Activated naive CD4-positive, alpha-beta T cell treated with anti-CD3 and anti-CD28 coated beads, Interleukin-2, amount 50 U/mL, for 16 hours (primary cell): ENCODE data around the gene NEK9.
A peak's percentile ranks its signal among the peaks of the same experiment; 100 is the strongest.

Source experiments
- DNase-seq: peaks from one replicate; pipeline ENCODE4 v3.0.0-alpha.2; 2020

NEK9 gene

DNA sequence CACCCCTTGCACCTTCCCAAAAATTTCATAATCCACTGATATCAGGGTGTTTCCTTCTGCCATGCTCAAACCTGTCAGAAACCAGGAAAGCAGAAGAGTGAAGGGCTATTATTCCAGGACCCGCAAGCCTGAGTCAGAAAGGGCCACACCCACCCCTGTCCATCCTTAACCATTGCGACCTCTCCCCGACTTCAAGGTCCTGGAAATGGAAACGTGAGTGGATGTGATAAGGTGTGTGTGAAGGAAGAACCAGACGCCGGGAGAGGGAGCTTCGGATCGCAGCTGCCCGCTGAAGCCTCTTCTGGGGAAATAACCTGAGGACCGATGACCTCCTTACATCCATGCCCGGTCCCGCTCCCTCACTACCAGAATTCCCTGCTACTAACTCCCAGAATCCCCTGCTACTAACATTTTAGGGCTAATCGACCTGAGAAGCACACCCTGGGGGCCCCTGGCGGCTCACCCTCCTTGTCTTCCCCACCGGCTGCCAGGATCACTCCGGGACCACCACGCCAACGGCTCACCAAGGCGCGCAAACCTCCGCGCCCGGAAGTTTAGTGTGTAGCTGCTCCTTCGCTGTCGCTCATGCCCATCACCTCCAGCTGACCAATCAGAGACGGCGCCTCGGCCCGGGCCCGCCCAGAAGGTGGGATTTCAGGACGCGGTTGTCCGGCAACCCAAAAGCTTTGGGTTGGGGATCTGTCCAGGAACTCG is 63.2 kb downstream of the NEK9 start, which contains the start of gene ACYP1:
TSS of gene ACYP1 (minus strand) at position 534 of the 714 bp plus-strand sequence. CDS start at position 63, 471 bp downstream.
- peak; percentile 89 for DNase-seq

DNA sequence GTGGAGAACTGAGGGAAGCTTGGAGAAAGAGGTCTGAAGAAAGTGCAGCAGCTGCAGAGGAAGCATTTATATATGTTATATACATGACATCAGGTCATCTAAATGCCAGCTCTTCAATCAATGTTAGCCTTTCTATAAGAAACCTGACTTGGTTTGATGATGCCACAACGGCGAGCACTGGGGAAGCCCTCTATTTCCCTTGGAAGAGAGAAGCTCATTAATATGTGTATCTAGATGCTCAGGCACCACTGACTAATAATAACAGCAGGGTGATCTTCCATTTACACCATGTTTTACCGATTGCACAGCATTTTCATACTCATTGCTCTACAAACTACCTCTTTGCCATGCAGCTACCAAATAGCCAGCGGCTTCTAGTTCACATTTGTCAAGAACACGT is 63.8 kb downstream of the NEK9 start:
- DNase-seq, result no peak

DNA sequence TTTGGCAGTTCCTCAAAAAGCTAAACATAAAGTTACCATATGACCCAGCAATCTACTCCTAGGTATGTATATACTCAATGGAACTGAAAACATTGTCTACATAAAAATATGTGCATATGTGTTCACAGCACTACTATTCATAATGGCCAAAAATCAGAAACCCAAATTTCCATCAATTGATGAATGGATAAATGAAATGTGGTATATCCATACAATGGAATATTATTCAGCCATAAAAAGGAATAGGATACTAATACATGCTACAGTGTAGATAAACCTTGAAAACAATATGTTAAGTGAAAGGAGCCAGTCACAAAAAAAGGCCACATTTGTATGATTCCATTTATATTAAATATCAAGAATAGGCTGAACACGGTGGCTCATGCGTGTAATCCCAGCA is 66.4 kb downstream of the NEK9 start:
- DNase-seq, result no peak

DNA sequence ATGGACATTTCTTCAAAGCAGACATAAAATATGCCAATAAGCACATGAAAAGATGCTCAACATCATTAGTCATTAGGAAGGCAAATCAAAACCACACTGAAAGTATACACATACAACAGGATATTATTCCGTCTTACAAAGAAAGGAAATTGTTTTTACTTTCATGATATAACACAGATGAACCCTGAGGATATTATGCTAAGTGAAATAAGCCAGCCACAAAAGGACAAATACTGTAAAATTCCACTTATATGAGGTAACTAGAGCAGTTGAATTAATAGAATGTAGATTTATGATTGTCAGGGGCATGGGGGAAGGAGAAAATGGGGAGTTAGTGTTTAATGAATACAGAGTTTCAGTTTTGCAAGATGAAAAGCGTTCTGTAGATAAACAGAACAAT is 67.2 kb downstream of the NEK9 start:
- no peak for DNase-seq

DNA sequence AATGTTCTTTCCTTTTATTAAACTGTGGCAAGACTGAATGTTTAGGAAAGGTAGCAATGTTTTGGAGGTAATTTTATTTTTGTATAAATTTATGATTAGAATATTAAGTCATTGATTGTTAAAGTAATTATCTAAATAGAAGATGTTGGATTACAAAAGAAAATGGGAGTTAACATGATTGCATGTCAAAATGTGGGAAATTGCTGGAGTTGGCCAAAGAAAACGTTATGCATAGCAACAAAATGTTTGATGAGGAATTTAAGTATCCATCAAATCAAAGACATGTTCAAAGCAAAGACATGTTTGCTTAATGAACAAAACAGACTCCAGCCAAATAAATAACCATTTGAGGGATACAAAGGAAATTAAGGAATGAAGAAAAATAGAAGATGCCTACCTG is 72.4 kb downstream of the NEK9 start:
- DNase-seq, result no peak

DNA sequence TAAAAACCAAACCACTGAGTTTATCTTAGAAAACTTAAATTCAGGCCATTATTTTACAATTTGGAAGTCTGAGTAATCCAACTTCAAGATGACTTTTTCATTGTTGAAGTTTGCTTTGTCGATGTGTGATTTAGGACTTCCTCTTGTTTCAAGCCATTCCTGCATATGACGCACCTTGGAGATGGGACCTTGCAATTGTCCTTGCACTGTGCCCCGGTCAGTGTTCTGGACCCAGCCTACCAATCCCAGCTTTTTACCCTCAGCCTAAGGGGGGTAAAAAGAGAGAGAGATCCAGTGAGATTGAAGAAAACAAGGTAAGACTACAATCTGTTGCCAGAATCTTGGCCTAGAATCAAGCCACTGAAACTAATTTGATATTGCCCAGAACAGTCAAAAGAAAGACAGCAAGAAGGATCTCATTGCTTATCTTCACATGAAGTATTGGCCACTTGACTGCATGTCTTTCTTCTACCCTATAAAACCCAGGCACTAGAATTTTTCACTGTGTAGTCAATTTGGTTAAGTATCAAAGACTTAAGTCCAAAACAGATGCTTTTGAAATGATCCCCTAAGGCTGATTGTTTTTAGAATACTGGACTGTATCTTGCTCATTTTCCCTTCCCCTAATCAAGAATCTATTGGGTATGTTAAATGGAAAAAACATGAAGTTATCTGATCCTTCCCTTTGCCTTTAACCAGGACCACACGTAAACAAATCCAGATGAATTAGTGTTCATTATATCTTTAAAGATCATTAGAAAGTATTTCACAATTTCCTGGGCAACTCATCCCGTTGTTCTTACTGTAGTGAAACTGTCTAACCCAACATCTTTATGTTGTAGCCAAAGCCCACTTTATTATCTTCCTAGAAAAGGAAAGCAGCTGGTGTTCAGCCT is 73.2 kb downstream of the NEK9 start:
- DNase-seq, result no peak

DNA sequence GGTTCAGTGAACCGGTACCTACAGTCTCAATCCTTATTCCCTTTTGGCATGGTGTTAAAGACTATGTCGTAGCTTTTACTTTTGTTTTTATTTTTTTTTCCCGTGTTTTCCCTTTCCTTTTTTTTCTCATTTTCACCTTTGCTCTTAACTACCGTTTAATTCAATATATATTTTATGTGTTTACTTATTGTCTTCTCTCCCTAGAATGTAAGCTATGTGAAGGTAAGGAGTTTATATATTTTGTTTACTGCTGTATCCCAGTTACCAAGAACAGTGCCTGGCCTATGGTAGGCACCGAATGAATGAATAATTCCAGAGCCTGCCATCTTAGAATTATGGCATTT is 75.3 kb downstream of the NEK9 start:
- DNase-seq, result no peak

DNA sequence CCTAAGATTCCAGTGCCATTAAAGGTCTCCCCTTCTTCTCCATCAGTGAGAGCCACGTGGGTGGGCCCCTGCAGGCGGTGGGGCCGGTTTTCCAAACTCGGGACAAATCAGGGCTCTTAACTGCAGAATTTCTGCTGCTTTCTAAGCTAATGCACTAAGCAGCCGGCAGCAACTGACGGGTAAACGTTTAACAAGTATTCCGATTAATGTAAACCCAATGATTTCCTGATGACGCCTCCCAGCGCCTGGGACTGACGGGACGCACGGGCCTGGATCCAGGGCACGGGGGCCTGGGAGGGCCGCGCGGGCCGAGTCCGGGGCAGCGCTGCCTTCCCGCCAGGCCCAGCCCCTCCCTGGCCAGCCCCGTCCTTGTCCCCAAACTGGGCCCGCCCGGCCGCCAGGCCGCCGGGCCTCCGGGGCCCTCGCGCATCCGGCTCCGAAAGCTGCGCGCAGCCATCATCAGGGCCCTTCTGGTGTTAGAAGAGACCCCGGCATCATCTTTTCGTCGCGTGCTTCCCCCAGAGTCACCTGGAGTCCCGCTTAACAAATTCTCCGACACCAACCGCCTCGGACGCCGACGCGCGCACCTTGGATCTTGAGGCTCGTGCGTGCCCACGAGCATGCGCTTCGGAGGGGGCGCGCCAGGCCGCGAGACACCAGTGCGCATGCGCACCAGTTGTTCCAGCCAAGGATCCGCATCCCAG is 75.8 kb downstream of the NEK9 start, which contains the start of gene MLH3:
TSS of gene MLH3 (minus strand) at position 616 of the 704 bp plus-strand sequence. CDS start 1,812 bp downstream, outside the sequence.
- DNase-seq, result peak; percentile 80

DNA sequence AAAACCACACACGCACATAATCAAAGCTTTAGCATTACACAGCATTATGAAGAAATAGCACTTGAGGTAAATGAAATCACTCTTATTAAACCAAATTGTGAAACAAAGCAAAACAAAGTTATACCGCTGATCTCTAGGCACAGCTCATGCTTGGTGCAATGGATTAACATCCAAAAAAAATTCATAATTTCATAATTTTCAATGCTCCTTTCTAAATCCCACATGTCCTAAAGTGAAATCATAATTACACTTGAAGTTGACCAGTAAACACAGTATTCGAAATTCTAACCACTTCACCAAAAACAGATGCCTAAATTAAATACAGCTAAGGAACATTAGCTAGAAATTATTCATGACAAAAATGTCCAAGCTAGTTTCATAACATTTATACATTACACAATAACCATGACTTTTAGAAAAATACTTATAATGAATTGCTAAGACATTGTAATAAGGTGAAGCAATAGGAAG is 77.1 kb downstream of the NEK9 start:
- DNase-seq, result no peak

DNA sequence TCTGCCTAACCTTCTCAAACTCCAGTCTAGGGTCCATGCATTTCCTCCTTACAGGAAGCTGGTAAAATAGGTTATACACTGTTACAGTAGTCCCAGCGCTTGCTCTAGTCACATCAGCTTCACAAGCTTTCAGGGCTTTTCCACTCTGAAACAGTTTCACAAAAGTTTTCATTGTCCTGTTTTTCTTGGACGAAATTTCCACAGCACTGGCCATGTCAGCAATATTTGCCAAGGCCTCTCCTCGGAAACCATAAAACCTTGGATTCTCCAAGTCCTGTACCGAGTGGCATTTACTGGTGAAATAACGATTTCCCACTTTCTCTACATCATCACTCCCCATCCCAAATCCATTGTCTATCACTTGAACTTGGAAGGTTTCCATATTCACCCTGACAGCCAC is 77.7 kb downstream of the NEK9 start:
- no peak for DNase-seq

DNA sequence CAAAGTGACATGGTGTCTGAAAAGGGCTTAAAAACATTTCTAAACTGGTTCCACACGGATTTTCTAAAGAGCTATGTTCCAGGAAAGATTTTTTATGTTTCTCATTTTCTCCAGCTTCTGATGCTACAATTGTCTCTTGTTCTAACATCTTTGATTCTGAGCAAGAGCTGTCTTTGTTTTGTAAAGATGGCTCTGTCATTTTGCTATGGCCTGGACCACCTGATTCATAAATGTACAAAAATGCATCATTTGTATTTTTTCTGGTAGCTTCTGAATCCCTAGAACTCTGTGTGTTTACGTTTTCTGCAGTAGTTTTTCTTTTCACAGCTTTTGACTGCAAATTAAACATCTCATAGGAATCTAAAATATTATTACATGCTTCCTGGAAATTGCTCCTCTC is 78.7 kb downstream of the NEK9 start:
- no peak for DNase-seq

DNA sequence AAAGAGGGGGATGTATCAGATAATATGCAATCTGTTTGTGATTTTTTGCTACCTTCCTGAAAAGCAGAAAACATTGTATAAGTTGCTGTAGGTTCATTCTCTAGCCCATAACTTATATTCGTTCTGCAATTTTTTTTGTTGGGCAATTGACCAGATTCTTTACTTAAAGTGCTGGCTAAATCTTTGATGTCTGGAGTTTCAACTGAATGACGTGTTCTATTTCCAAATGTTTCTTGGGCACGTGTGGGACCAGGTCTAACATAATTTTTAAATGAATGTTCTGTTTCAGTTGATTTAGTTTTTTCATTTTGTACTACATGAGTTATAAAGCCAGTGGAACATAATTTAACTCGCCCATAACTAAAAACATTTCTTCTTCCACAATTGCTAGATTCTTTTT is 79.3 kb downstream of the NEK9 start:
- DNase-seq, result no peak

DNA sequence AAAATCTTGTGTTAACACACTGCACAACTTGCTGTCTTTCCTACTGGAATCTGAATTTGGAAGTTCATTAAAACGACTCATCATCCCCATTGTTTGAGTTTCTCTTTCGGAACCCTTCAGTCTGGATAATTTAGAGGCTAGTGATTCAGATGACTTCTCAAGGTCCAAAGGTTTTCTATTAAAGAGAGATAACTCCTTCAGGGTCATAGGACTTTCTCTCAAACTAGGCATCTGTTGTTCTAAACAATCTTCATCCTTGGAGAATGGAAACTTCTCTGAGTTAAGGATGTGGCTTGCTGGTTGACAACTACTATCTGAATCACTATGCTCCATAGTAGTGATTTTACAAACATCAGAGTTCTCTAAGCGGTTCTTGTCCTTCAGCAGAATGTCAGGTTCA is 79.9 kb downstream of the NEK9 start:
- DNase-seq, result no peak

DNA sequence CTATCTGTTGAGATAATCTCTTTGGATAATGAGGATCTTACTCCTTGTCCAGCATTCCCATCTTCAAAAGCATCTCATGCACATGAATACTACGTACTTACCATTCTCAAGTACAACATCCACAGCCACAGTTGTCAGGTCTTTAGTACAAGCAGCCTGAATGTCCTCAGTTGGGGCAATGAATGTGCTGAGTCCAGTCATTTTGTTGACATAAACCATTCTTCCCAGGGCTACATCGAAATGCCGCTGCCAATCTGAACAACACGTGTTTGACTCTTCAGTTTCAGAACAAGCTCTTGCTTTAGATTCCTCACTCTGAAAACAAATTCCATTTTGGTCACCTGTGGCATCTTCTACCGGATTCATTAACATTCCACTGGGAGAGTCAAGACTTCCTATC is 80.6 kb downstream of the NEK9 start:
- no peak for DNase-seq

DNA sequence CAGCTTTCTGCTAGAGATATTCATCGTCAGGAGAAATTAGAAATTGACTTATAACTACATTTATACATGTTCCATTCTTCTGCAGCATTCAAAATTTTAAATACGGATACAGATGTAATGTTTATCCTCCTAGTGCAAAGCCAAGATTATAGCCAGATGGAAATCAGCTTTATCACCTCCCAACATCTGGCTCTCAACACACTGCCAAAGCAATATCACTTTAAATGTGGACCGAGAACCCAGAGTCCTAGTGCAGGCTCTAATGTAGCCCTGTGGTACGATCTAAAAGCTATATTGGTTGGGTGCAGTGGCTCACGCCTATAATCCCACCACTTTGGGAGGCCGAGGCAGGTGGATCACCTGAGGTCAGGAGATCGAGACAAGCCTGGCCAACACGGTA is 82.1 kb downstream of the NEK9 start:
- no peak for DNase-seq

DNA sequence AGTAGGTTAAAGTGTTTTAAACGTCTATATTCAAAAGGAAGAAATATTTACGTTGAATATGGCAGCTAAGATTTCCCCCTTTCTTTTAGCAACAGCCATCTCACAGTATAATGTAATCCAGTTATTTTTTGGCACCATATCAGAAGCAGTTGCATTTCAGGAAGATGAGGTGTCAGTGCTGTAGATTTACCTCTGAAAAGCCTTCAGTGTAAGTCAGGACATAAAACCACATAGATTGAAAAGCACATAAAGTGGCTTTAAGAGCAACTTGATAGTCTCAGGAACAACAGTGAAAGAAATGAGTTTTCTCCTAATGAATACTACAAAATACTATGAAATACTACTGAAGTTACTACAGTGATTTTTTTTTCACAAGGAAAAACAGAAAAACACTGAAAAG is 82.5 kb downstream of the NEK9 start:
- DNase-seq, result no peak

DNA sequence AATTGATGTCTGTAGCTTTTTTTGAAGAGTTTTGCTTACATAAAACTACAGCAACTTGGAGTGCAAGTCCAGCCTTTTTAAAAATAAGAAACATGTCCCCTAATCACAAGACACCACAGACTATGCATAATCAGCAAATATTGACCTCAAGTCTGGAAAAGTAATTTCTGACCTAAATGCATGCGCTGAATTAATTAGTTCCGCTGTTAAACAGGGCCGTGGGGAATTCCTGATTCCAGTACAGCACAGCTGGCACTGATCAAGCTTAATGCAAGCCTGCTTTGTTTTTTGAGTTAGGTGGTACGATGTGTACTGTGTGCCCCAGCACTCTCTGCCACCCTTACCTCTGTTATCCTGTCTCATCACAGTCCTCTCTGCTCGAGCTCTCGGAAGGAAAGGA is 84.8 kb downstream of the NEK9 start:
- DNase-seq, result no peak

DNA sequence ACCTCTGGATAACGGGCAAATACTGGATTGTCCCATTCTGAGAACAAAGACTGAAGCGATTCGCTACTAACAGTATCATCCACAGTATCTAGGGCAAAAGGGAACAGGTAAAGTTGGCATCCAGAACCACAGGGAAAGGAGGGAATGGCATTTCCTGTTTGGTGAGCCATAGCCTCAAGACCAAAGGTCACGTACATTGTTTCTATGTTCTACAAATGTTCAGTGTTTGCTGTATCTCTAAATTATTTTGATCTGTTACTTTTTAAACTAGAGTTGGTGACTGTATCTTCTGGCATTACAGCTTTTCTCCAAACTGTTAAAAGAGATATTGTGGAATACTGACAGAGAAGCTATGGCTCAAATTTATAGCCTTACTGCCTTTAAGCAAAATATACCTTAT is 85.2 kb downstream of the NEK9 start:
- DNase-seq, result no peak

DNA sequence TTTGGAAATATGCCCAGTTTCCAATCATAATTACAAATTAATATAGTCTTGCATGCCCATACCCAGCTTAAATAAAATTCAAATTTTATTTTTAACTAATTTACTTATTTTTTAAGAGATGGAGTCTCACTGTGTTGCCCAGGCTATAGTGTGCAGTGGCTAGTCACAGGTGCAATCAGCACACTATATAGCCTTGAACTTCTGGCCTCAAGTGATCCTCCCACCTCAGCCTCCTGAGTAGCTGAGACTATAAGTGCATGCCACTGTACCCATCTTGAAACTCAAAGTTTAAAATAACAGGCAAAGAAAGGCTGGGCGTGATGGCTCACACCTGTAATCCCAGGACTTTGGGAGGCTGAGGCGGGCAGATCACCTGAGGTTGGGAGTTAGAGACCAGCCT is 85.9 kb downstream of the NEK9 start:
- DNase-seq, result no peak

DNA sequence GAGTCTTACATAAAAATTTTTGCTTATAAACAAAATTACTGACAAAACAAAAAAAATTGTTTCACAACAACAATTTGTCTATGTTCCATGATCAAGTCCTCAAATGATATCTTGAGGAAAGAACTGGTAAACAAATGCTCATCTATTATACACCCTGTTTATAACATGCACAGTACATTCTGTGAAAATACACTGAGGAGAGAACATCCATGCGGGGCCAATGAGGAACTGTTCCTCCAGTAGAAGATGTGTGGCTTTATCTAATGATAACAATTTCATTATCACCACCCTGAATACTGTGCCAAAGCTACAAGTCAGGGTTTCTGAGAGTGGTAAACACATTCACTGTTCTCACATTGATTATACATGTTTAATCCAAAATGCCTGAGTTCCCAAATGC is 86.3 kb downstream of the NEK9 start:
- no peak for DNase-seq

DNA sequence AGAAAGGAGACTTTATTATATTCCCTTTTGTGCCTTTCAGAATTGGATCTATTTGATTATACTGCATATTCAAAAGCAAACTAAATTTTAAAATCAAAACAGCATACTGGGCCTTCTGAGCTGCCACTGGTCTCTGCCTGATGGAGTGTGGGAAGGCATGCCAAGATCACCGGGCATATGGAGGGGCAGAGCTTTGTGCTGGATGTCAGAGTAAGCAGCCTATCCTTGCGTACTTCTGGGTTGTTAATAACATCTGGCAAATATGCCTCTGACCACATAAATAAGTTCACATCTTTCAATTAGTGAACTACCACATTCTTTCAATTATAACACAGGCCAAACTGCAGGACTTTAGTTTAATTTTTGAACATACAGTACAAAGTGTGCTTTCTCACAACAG is 93.9 kb downstream of the NEK9 start:
- DNase-seq, result no peak

DNA sequence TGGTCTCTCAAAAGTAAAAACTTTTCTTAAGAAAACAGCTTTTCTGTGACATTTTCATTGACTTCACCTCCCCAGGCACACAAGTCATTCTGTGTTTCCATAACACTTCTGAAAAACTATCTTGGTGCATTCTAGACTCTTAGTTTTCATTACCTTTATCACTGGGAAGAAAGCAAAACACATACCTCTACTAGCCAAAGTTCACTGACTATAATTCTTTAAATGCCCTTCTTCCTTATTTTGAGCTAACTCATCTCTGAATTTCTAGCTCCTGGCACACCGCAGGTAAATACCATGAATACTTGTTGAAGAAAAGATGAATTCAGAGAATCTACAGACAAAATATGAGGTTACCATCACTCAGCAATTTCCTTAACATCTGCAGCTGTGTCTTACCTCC is 96.7 kb downstream of the NEK9 start:
- no peak for DNase-seq
